GM18907 (cell line): ENCODE results near the gene DUSP22.

ENCODE experiments used
- ATAC-seq: cut with Tn5 transposase; IDR thresholded peaks from one replicate; pipeline ENCODE4 v1.9.1; 2021; ENCODE audit warnings: mild to moderate bottlenecking, moderate library complexity; ENCODE audit not compliant: unreplicated experiment

The DUSP22 gene

DNA sequence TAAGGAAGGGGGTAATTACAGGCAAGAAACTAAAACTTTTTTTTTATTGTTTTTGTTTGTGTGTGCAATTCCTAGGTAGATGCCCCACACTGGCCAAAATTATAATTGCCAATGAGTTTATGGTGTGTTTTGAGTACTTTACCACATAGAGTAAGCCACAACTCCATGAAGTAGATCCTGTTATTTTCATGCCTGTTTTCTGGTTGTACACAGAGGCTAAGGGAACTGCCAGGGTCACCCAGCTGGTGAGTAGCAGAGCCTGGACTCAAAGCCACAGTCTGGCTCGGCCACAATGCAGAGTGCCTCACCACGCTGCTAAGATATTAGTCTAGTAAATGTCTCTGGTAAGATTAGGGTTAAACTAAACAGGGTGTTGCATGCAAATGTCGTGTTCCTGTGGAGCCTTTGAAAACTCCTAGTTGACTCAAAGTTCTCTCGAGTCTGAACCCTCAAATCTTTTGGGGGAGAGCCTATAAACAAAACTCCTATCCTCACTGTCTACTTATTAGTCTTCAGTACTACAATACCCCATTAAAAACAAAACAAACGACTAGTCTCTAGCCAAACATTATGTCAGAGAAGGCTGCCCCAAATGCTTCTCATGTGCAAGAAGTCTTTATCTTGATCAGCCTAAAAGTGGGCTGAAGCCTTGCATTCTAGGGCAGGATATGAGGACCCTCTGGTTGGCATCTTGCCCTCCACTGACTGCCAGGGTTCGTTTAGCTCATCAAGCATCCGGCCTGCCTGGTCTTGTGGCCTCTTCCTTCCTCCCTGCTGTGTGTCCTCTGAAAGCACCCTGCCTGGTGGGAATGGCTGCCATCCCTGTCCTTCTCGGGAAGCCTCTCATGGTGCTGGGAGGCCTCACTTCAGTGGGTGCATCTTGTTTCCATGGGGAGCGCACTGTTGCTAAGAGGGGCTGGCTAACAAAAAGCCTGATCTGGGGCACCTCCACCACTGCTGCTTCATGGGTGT is 4.2 kb downstream of the DUSP22 start:
- ATAC-seq: peak; percentile 36

- no peak for ATAC-seq
Observed at GRCh38 chr6:297571-298232, 5.4 kb downstream of the DUSP22 start.

GRCh38 chr6:298233-299103 is 6.2 kb downstream of the DUSP22 start:
- ATAC-seq: peak; percentile 22

DNA sequence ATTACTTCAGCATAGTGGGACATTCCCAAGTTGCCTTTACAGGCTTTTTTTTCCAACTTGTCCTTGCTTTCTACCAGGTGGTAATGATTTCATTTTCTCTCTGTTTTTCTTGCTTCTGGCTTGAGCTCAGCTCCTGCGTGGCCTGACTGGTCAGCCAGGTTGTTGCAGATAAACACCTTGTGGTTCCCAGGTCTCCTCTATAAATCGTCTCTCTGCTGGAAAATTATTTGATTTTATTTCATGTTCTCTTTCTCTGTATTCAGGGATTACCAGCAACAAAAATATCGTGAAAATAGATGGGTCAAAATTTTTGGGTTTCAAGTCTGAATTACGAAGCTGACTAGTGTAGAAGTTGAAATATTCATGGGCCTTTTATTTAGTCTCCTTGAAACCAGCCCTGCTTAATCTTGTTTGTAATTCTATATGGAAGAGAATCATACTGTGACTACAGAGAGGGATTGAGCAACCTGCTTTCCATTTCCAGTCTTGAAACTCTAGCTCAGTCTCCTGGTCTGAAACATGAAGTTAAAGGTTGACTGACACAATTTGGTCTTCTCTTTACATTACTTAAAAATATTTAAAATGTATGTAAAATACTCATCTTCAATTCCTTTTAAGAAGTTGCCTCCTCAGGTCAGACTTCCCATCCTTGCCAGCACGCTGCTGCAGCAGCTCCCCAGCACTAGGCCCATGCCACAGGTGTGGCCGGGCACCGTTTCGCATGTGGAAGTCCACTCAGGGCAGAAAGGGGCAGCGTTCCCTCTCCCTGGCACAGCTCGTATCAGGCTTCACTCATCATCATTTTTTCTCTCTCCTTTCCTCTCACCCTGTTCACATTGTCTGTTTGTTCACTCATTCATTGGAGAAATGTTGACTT is 7.1 kb downstream of the DUSP22 start:
- ATAC-seq: no peak

GRCh38 chr6:300026-300425 is 7.7 kb downstream of the DUSP22 start:
- no peak for ATAC-seq

GRCh38 chr6:300494-301198 is 8.4 kb downstream of the DUSP22 start:
- no peak for ATAC-seq

DNA sequence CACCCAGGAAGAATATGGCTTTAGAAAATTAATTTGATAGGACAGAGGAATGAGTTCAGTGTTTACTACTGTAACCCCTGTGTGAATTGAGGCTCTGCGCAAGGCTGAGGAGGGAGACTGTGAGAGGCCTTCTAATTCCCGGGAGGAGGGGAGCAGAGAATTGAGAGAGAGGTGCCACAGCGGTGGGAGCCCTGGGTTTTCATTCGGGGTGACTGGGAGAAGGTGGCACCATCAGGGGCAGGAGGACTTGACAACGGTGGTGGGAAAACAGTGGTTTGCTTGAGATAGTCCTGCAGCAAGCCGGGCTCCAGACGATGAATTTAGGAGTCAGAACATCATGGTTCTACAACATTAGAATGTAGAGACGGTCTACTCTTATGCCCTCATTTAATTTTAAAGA is 9.2 kb downstream of the DUSP22 start:
- no peak for ATAC-seq

- no peak for ATAC-seq
Observed at GRCh38 chr6:301929-302705, 9.8 kb downstream of the DUSP22 start.

GRCh38 chr6:302760-303159 is 10.5 kb downstream of the DUSP22 start:
- no peak for ATAC-seq

- no peak for ATAC-seq
Observed at GRCh38 chr6:303263-303662, 11.0 kb downstream of the DUSP22 start.

GRCh38 chr6:303948-304558 is 11.8 kb downstream of the DUSP22 start:
- ATAC-seq: no peak

- no peak for ATAC-seq
Observed at GRCh38 chr6:304833-305370, 12.6 kb downstream of the DUSP22 start.

- peak; percentile 88 for ATAC-seq
Observed at GRCh38 chr6:305371-306206, 13.3 kb downstream of the DUSP22 start.

DNA sequence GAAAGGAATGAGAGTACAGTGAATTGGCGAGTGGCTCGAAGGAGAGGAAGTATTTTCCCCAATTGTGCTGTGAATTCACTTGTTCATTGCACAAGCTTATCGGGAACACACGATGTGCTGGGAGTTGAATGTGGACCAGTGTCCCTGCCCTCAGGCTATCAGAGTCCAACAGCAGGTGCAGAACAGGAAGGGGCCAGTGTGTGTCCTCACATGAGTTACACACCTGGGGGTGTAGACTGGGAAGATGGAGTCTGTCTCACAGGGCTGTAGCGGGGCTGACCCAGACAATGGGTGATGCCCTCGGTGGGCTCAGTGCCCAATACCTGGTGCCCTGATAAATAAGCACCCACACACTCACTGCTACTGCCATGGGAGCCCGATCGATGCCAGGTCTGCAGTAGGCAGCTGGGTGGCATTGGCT is 14.4 kb downstream of the DUSP22 start:
- ATAC-seq: no peak

GRCh38 chr6:307065-307814 is 15.0 kb downstream of the DUSP22 start:
- ATAC-seq: no peak

DNA sequence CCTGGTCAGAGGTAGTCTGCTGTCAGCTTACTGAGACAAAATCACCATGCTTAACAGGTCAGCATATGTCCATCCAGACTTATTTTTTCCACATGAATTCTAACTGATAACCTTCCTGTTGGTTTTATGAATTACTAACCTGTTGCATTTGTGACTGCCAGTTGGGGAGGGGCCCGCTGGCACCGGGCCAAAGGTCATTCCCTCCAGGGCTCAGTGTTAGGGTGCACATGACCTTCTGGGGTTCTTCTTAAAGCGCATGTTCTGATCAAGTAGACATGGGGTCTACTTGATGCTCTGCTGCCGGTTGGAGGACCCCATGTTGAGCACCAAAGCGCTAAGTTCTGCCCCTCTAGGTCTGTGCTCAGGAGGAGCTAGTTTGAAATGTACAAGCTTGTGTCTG is 15.6 kb downstream of the DUSP22 start:
- ATAC-seq: no peak
